Keratinocyte (primary cell): ENCODE data around the gene PTGDR2.

ENCODE experiments used
- EZH2 ChIP-seq: IDR thresholded peaks from one replicate; pipeline ENCODE4 v1.6.1; 2012; ENCODE audit warnings: inconsistent platforms, mild to moderate bottlenecking, low read length, moderate library complexity
- TF ChIP-seq, protein P1 (sequence below), 3 experiments: IDR thresholded peaks in 1 of 3; conservative IDR thresholded peaks in 1 of 3; optimal IDR thresholded peaks in 1 of 3; 2 replicates in 2 of 3; 3 replicates in 1 of 3; pipeline versions ENCODE3 to v1.5.1; 2011; ENCODE audit warnings: low read length in 3 of 3, mild to moderate bottlenecking in 3 of 3, moderate library complexity in 2 of 3, control low read depth in 1 of 3, inconsistent platforms in 1 of 3; ENCODE audit not compliant: insufficient read depth in 2 of 3; ENCODE audit errors: extremely low read depth in 1 of 3

- TF ChIP-seq, protein P1, sequence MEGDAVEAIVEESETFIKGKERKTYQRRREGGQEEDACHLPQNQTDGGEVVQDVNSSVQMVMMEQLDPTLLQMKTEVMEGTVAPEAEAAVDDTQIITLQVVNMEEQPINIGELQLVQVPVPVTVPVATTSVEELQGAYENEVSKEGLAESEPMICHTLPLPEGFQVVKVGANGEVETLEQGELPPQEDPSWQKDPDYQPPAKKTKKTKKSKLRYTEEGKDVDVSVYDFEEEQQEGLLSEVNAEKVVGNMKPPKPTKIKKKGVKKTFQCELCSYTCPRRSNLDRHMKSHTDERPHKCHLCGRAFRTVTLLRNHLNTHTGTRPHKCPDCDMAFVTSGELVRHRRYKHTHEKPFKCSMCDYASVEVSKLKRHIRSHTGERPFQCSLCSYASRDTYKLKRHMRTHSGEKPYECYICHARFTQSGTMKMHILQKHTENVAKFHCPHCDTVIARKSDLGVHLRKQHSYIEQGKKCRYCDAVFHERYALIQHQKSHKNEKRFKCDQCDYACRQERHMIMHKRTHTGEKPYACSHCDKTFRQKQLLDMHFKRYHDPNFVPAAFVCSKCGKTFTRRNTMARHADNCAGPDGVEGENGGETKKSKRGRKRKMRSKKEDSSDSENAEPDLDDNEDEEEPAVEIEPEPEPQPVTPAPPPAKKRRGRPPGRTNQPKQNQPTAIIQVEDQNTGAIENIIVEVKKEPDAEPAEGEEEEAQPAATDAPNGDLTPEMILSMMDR (optimal IDR thresholded peaks at IDR 0.05 in 1 of 3, IDR thresholded peaks at IDR 0.05 in 1 of 3, conservative IDR thresholded peaks at IDR 0.05 in 1 of 3; ENCODE audit: extremely low read depth in 1 of 3, insufficient read depth in 2 of 3, low read length in 3 of 3): no peak
- no peak for TF ChIP-seq EZH2
These were observed 35.5 kb upstream of the PTGDR2 start for GRCh38 chr11:60891103-60891741.
